OCI-LY1 (cell line): ENCODE results near the gene VPS35L.

Experiments
- H2AFZ ChIP-seq: fragments of 200-600 bp; sonication (generic), shearing (Covaris generic); 2 replicates; pipeline ENCODE4 v1.6.0; 2014; ENCODE audit warnings: antibody characterized with exemption, mild to moderate bottlenecking, low read length
- H3F3A ChIP-seq: fragments of 200-600 bp; sonication (generic), shearing (Covaris generic); 2 replicates; pipeline ENCODE4 v1.6.0; 2014; ENCODE audit warnings: mild to moderate bottlenecking, antibody characterized with exemption, low read length, moderate library complexity; ENCODE audit not compliant: insufficient read depth
- H3K27ac ChIP-seq: fragments of 200-600 bp; sonication (generic); 2 replicates; pipeline ENCODE4 v1.5.1; 2014; ENCODE audit warnings: low read length, mixed run types, mild to moderate bottlenecking, low read depth; ENCODE audit not compliant: poor library complexity, severe bottlenecking
- H3K27me3 ChIP-seq: fragments of 200-600 bp; sonication (generic); 2 replicates; pipeline ENCODE4 v1.6.0; 2014; ENCODE audit warnings: antibody characterized with exemption, mild to moderate bottlenecking, low read length, moderate library complexity; ENCODE audit not compliant: insufficient read depth
- H3K36me3 ChIP-seq: fragments of 200-600 bp; sonication (generic); 2 replicates; pipeline ENCODE4 v1.6.1; 2014; ENCODE audit warnings: mild to moderate bottlenecking, antibody characterized with exemption, low read length, moderate library complexity, mixed read lengths; ENCODE audit not compliant: insufficient read depth
- H3K4me1 ChIP-seq: fragments of 200-600 bp; sonication (generic); 2 replicates; pipeline ENCODE4 v1.5.1; 2014; ENCODE audit warnings: mild to moderate bottlenecking, low read length, moderate library complexity; ENCODE audit not compliant: insufficient read depth, severe bottlenecking
- H3K4me2 ChIP-seq: fragments of 200-600 bp; sonication (generic), shearing (Covaris generic); 2 replicates; pipeline ENCODE4 v1.6.1; 2014; ENCODE audit warnings: low read length
- H3K4me3 ChIP-seq: fragments of 200-600 bp; sonication (generic); 2 replicates; pipeline ENCODE4 v1.5.1; 2014; ENCODE audit warnings: low read length, low read depth, mild to moderate bottlenecking, mixed read lengths; ENCODE audit not compliant: poor library complexity, severe bottlenecking
- H3K79me2 ChIP-seq: fragments of 200-600 bp; shearing (Covaris generic); 2 replicates; pipeline ENCODE4 v1.6.1; 2016; ENCODE audit warnings: mixed run types, low read length, mixed read lengths; ENCODE audit not compliant: insufficient read depth
- H3K9ac ChIP-seq: fragments of 200-600 bp; sonication (generic), shearing (Covaris generic); 2 replicates; pipeline ENCODE4 v1.6.1; 2014; ENCODE audit warnings: mild to moderate bottlenecking, low read length, mixed read lengths
- H3K9me2 ChIP-seq: fragments of 200-600 bp; sonication (generic), shearing (Covaris generic); 2 replicates; pipeline ENCODE4 v1.6.1; 2014; ENCODE audit warnings: low read depth, mild to moderate bottlenecking, low read length, mixed read lengths
- H3K9me3 ChIP-seq: fragments of 200-600 bp; shearing (Covaris generic); 2 replicates; pipeline ENCODE4 v1.6.1; 2014; ENCODE audit warnings: low read length, mixed read lengths
- H4K20me1 ChIP-seq: fragments of 200-600 bp; sonication (generic), shearing (Covaris generic); 2 replicates; pipeline ENCODE4 v1.6.0; 2016; ENCODE audit warnings: mild to moderate bottlenecking, low read length; ENCODE audit not compliant: insufficient read depth
- EZH2 ChIP-seq: fragments of 200-600 bp; sonication (generic), shearing (Covaris generic); IDR thresholded peaks from 2 replicates; pipeline ENCODE4 v1.8.0; 2017; ENCODE audit warnings: borderline replicate concordance, mixed run types, mild to moderate bottlenecking, antibody characterized with exemption, low read length, moderate library complexity, mixed read lengths
- TF ChIP-seq, protein P1 (sequence below): fragments of 200-600 bp; sonication (generic), shearing (Covaris generic); IDR thresholded peaks from 2 replicates; pipeline ENCODE4 v1.5.1; 2017; ENCODE audit warnings: mild to moderate bottlenecking, antibody characterized with exemption, low read length, moderate library complexity, mixed read lengths

VPS35L gene

DNA sequence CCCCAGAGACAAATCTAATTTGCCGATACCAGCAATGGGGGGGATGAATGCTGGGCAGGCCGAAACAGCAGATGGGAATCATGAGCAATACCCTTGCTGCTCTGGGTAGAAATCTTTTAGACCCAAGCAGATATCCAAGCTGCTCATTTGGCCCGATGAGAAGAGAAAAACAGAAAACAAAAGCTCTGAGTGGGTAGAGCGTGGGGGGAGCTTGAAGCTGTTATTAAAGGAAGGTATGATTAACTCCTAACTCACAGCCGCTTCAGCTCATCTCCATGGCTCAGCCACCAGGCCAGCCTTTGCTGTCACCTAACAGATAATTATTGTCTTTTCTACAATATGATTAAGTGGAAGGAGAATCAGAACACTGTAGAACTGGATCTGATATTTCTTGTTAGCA, 58.3 kb downstream of the VPS35L start:
- H3K27ac ChIP-seq = no peak overlapping the region
- no peaks in the 10 kb centered on the region for H3K79me2 ChIP-seq
- no peak overlapping the region for H3K9ac ChIP-seq
- H2AFZ ChIP-seq = no peak overlapping the region
- H4K20me1 ChIP-seq = no peaks in the 10 kb centered on the region
- H3K4me2 ChIP-seq = no peak overlapping the region
- no peaks in the 10 kb centered on the region for H3K27me3 ChIP-seq
- H3F3A ChIP-seq = no peaks in the 10 kb centered on the region
- TF ChIP-seq, protein P1, sequence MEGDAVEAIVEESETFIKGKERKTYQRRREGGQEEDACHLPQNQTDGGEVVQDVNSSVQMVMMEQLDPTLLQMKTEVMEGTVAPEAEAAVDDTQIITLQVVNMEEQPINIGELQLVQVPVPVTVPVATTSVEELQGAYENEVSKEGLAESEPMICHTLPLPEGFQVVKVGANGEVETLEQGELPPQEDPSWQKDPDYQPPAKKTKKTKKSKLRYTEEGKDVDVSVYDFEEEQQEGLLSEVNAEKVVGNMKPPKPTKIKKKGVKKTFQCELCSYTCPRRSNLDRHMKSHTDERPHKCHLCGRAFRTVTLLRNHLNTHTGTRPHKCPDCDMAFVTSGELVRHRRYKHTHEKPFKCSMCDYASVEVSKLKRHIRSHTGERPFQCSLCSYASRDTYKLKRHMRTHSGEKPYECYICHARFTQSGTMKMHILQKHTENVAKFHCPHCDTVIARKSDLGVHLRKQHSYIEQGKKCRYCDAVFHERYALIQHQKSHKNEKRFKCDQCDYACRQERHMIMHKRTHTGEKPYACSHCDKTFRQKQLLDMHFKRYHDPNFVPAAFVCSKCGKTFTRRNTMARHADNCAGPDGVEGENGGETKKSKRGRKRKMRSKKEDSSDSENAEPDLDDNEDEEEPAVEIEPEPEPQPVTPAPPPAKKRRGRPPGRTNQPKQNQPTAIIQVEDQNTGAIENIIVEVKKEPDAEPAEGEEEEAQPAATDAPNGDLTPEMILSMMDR = no peak
- TF ChIP-seq EZH2 = no peak
- no peaks in the 10 kb centered on the region for H3K9me3 ChIP-seq
- no peaks in the 10 kb centered on the region for H3K9me2 ChIP-seq
- no peaks in the 10 kb centered on the region for H3K4me1 ChIP-seq
- no peak overlapping the region for H3K4me3 ChIP-seq
- peaks cover 17% of the 10 kb centered on the region; the same call in 1 of the 2 replicates for H3K36me3 ChIP-seq

DNA sequence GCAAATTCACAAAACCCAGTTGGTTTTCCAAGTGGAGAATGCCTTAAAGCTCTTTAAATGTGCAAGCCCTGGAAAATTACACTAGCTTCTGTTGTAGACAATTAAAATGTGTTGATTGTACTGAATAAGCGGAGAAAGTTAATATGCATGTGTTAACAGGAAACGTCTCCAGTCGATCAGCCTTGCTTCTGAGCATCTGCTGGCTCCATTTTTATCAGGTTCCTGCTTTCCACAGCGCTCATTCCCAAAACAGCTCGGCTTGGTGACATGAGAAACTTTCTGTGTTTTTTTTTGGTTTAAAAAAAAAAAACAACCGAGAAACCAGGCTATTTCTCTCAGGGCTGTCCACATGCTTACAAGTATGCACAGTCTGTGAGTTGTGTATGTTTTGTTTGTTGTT, 60.7 kb downstream of the VPS35L start:
- TF ChIP-seq, protein P1 = no peak
- TF ChIP-seq EZH2 = no peak
- Histone ChIP-seq H3K9ac (no peak overlapping the region), H3K4me1 (no peaks in the 10 kb centered on the region)

DNA sequence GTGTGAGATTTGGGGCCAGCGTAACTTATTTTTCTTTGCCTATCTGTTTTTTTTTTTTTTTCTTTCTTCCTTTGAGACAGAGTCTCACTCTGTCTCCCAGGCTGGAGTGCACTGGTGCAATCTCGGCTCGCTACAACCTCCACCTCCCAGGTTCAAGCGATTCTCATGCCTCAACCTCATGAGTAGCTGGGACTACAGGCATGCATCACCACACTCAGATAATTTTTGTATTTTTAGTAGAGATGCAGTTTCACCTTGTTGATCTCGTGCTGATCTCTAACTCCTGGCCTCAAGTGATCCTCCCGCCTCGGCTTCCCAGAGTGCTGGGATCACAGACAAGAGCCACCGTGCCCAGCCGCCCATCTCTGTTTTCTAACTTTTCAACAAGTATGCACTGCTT, 63.4 kb downstream of the VPS35L start:
- Histone ChIP-seq H3K9me2 (no peaks in the 10 kb centered on the region), H3K4me2 (no peak overlapping the region), H3K4me3 (no peak overlapping the region), H2AFZ (no peak overlapping the region), H3K4me1 (no peaks in the 10 kb centered on the region), H3K9me3 (no peaks in the 10 kb centered on the region), H4K20me1 (no peaks in the 10 kb centered on the region), H3F3A (no peaks in the 10 kb centered on the region), H3K27me3 (no peaks in the 10 kb centered on the region), H3K79me2 (no peaks in the 10 kb centered on the region), H3K27ac (no peak overlapping the region), H3K36me3 (peaks cover 5% of the 10 kb centered on the region; the same call in 1 of the 2 replicates), H3K9ac (no peak overlapping the region)
- no peak for TF ChIP-seq EZH2
- TF ChIP-seq, protein P1 = no peak

More for the DNA sequence above, 60.7 kb downstream of the VPS35L start:
- H3K27ac ChIP-seq = no peak overlapping the region
- H3K4me3 ChIP-seq = no peak overlapping the region
- H3K27me3 ChIP-seq = no peaks in the 10 kb centered on the region
- H3K4me2 ChIP-seq = no peak overlapping the region
- no peak overlapping the region for H2AFZ ChIP-seq
- H3K79me2 ChIP-seq = no peaks in the 10 kb centered on the region
- H4K20me1 ChIP-seq = no peaks in the 10 kb centered on the region
- no peaks in the 10 kb centered on the region for H3K9me2 ChIP-seq
- peaks cover 8% of the 10 kb centered on the region; the same call in 1 of the 2 replicates for H3K36me3 ChIP-seq
- no peaks in the 10 kb centered on the region for H3F3A ChIP-seq
- H3K9me3 ChIP-seq = no peaks in the 10 kb centered on the region
